Cerebellar cortex (tissue), 1 donor: ENCODE data around the gene OXCT2.
"Not testable (repeated sequence)": the region's sequence is repeated elsewhere in the genome, so short reads cannot be mapped to it uniquely, and the experiment has no call there.

ENCODE experiments used
- DNase-seq: peaks from one replicate; pipeline ENCODE4 v3.0.0-alpha.2; 2015; ENCODE audit warnings: low spot score

Gene OXCT2

GRCh38 chr1:39771022-39771532 lies at the start of gene OXCT2:
Gene OXCT2 (minus strand): TSS chr1:39771348. CDS start chr1:39771255, 93 bp downstream.
- not testable (repeated sequence) for DNase-seq

- DNase-seq = no peak
Observed at GRCh38 chr1:39819091-39819812, 48.1 kb upstream of the OXCT2 start.

- DNase-seq = no peak
Observed at GRCh38 chr1:39818482-39818881, 47.3 kb upstream of the OXCT2 start.

- not testable (repeated sequence) for DNase-seq
Observed at GRCh38 chr1:39817091-39817932, 46.2 kb upstream of the OXCT2 start.

- DNase-seq = peak; percentile 69
Observed at GRCh38 chr1:39816415-39817090, 45.4 kb upstream of the OXCT2 start.

- DNase-seq = no peak
Observed at GRCh38 chr1:39812913-39813312, 41.8 kb upstream of the OXCT2 start.

GRCh38 chr1:39808784-39809517 lies 37.8 kb upstream of the OXCT2 start:
- no peak for DNase-seq

- no peak for DNase-seq
Observed at GRCh38 chr1:39805385-39805784, 34.2 kb upstream of the OXCT2 start.

- DNase-seq = no peak
Observed at GRCh38 chr1:39802496-39803260, 31.5 kb upstream of the OXCT2 start.

- DNase-seq = no peak
Observed at GRCh38 chr1:39800471-39800835, 29.3 kb upstream of the OXCT2 start.

- peak; percentile 37 for DNase-seq
Observed at GRCh38 chr1:39799770-39800470, 28.8 kb upstream of the OXCT2 start.

GRCh38 chr1:39798859-39799769 lies 28.0 kb upstream of the OXCT2 start:
- not testable (repeated sequence) for DNase-seq

GRCh38 chr1:39795651-39796050 lies 24.5 kb upstream of the OXCT2 start:
- no peak for DNase-seq

- DNase-seq = no peak
Observed at GRCh38 chr1:39791838-39792237, 20.7 kb upstream of the OXCT2 start.

- no peak for DNase-seq
Observed at GRCh38 chr1:39789571-39790110, 18.5 kb upstream of the OXCT2 start.

GRCh38 chr1:39788758-39789570 lies 17.8 kb upstream of the OXCT2 start, which contains the start of gene BMP8B:
Gene BMP8B (minus strand): TSS chr1:39788865. CDS start chr1:39788485, 380 bp downstream.
- peak; percentile 28 for DNase-seq

- no peak for DNase-seq
Observed at GRCh38 chr1:39788426-39788757, 17.2 kb upstream of the OXCT2 start.

- not testable (repeated sequence) for DNase-seq
Observed at GRCh38 chr1:39787964-39788363, 16.8 kb upstream of the OXCT2 start.
